Esophagus muscularis mucosa (tissue), 3 donors: ENCODE data around the gene CLIC6.

Experiments used
- CTCF ChIP-seq, 3 experiments: fragments of 200-600 bp in 2 of 3; fragments of 450-650 bp in 1 of 3; sonication (generic) in 2 of 3; IDR thresholded peaks; one replicate each; pipeline ENCODE4 v1.5.1; 2017 to 2019; ENCODE audit warnings: antibody characterized with exemption in 3 of 3, mild to moderate bottlenecking in 2 of 3, moderate library complexity in 1 of 3
- EP300 ChIP-seq: sonication (generic); formaldehyde crosslinking; IDR thresholded peaks from one replicate; pipeline ENCODE4 v1.6.1; 2017; ENCODE audit warnings: antibody characterized with exemption

DNA sequence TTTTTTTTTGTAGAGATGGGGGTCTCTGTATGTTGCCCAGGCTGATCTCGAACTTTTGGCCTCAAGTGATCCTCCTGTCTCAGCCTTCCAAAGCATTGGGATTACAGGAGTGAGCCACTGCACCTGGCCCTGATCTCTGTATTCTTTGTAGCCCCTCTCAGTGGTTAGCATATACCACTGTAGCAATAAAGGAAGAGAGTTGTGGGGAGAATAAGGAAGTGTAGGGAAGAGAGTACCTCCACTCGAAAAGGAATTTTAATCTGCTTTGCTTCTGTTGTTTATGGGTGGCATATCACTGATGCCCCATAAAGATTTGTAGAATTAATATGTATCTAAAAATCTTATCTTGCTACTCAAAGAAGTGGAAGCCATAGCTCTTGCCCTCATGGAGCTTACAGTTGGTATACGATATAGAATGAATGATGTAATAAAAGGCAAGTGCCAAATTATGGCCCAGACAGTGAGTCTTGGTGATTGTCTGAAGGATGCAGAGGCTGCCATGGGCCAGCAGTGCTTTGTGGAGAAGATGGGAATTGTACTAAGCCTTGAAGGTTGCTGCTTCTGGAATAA, 96.0 kb downstream of the CLIC6 start:
- TF ChIP-seq EP300, result no peak
- no peak for TF ChIP-seq CTCF (IDR thresholded peaks at IDR 0.05)
